DND-41 (cell line): ENCODE data around the gene MARCHF3.

Source experiments
- CTCF ChIP-seq: IDR thresholded peaks from 2 replicates; pipeline ENCODE4 v1.5.1; 2012; ENCODE audit warnings: borderline replicate concordance, low read length, moderate library complexity, mild to moderate bottlenecking; ENCODE audit not compliant: poor library complexity, severe bottlenecking; ENCODE audit errors: extremely low read depth
- EZH2 ChIP-seq: IDR thresholded peaks from 3 replicates; pipeline ENCODE4 v1.6.1; 2012; ENCODE audit warnings: borderline replicate concordance, low read depth, mild to moderate bottlenecking, moderate library complexity, low read length, inconsistent platforms; ENCODE audit not compliant: severe bottlenecking

GRCh38 chr5:126984632-126985031, 45.7 kb downstream of the MARCHF3 start:
- TF ChIP-seq CTCF, result no peak
- TF ChIP-seq EZH2, result no peak
